GM21576 (cell line): ENCODE data around the gene FOXP4.
"Not testable (repeated sequence)": the region's sequence is repeated elsewhere in the genome, so short reads cannot be mapped to it uniquely, and the experiment has no call there.

Experiments
- ATAC-seq: cut with Tn5 transposase; IDR thresholded peaks from one replicate; pipeline ENCODE4 v1.9.1; 2021; ENCODE audit warnings: mild to moderate bottlenecking, moderate library complexity; ENCODE audit not compliant: unreplicated experiment

FOXP4 gene

GRCh38 chr6:41597246-41598000, 51.2 kb downstream of the FOXP4 start:
- no peak for ATAC-seq

- no peak for ATAC-seq
Observed at GRCh38 chr6:41598670-41599014, 52.5 kb downstream of the FOXP4 start.

GRCh38 chr6:41599015-41599851, 53.1 kb downstream of the FOXP4 start:
- no peak for ATAC-seq

- ATAC-seq = no peak
Observed at GRCh38 chr6:41599852-41600445, 53.8 kb downstream of the FOXP4 start.

GRCh38 chr6:41600499-41601247, 54.5 kb downstream of the FOXP4 start:
- ATAC-seq = no peak

GRCh38 chr6:41601248-41601549, 55.0 kb downstream of the FOXP4 start:
- ATAC-seq = no peak

- no peak for ATAC-seq
Observed at GRCh38 chr6:41602422-41602743, 56.2 kb downstream of the FOXP4 start.

- no peak for ATAC-seq
Observed at GRCh38 chr6:41602864-41603608, 56.9 kb downstream of the FOXP4 start.

- no peak for ATAC-seq
Observed at GRCh38 chr6:41604006-41604405, 57.8 kb downstream of the FOXP4 start.

- no peak for ATAC-seq
Observed at GRCh38 chr6:41605649-41606048, 59.5 kb downstream of the FOXP4 start.

- ATAC-seq = no peak
Observed at GRCh38 chr6:41607036-41607435, 60.9 kb downstream of the FOXP4 start.

GRCh38 chr6:41607736-41608135, 61.6 kb downstream of the FOXP4 start:
- ATAC-seq = no peak

GRCh38 chr6:41608443-41609151, 62.4 kb downstream of the FOXP4 start:
- ATAC-seq = no peak

GRCh38 chr6:41614715-41615114, 68.5 kb downstream of the FOXP4 start:
- ATAC-seq = no peak

- ATAC-seq = no peak
Observed at GRCh38 chr6:41615311-41615710, 69.1 kb downstream of the FOXP4 start.

GRCh38 chr6:41618598-41618997, 72.4 kb downstream of the FOXP4 start:
- no peak for ATAC-seq

GRCh38 chr6:41619193-41619592, 73.0 kb downstream of the FOXP4 start:
- ATAC-seq = not testable (repeated sequence)

GRCh38 chr6:41621367-41621766, 75.2 kb downstream of the FOXP4 start:
- no peak for ATAC-seq

- no peak for ATAC-seq
Observed at GRCh38 chr6:41621802-41622201, 75.6 kb downstream of the FOXP4 start.
